Activated naive CD4-positive, alpha-beta T cell (primary cell): ENCODE data around the gene HNRNPH2.

Source experiments
- DNase-seq, 4 experiments: peaks; one replicate each; lab custom pipeline; 2025; lab: John Stamatoyannopoulos, UW

Gene HNRNPH2

DNA sequence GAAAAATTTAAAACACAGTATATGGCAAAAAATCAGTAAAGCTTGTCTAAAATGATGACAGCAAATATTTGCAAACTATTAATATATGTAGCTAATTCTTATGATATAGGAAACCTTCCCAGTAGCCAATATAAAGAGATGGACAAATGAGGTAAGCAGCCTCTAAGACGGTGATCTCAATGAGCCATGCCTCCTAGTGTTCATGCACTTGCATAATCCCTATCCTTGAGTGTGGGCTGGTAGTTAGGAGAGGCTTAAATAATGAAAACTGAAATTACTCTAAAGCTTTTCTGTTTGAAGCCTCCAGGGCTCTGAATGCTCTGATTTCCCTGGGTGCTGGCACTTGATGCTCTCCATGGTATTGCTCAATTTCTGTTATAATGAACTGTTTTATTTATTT, 52.6 kb downstream of the HNRNPH2 start:
- DNase-seq, result no peak

GRCh38 chrX:101462892-101463291, 54.9 kb downstream of the HNRNPH2 start:
- no peak for DNase-seq
